BJ (cell line): Measurements from ENCODE around the gene PIRT. TPM values are rescaled to one million over a fixed set of nuclear protein-coding genes. Genes with fewer than 3 reads are reported as not detected.

Experiments
- CTCF ChIA-PET: fragments of 350-600 bp; formaldehyde crosslinking; extraction: SDS; loops from one replicate; lab custom pipeline; 2021; ENCODE audit warnings: antibody characterized with exemption, inconsistent platforms; lab: Yijun Ruan, JAX
- POLR2A ChIA-PET: fragments of 300-600 bp; sonication (Branson Sonifier 250); formaldehyde crosslinking; extraction: SDS; loops from one replicate; lab custom pipeline; 2021; ENCODE audit warnings: antibody characterized with exemption; lab: Charles Lee
- DNase-seq: peaks from one replicate; pipeline ENCODE4 v3.0.0-alpha.2; 2011; ENCODE audit warnings: low read depth
- H3K27me3 ChIP-seq: 2 replicates; pipeline ENCODE4 v1.6.0; 2011; ENCODE audit warnings: low read length; ENCODE audit not compliant: control insufficient read depth, insufficient read depth
- H3K36me3 ChIP-seq: 2 replicates; pipeline ENCODE4 v1.5.1; 2011; ENCODE audit warnings: low read length; ENCODE audit not compliant: control insufficient read depth, insufficient read depth
- H3K4me3 ChIP-seq: 2 replicates; pipeline ENCODE4 v1.5.1; 2011; ENCODE audit warnings: low read depth, mild to moderate bottlenecking, control low read depth, low read length
- CTCF ChIP-seq: IDR thresholded peaks from 2 replicates; pipeline ENCODE4 v1.5.1; 2011; ENCODE audit warnings: low read depth, mild to moderate bottlenecking, control low read depth, inconsistent platforms, low read length, moderate library complexity; ENCODE audit not compliant: insufficient read depth
- polyA plus RNA-seq: library from polyadenylated mRNA; depleted of rRNA; stranded (reverse); fragments of >200 nt; gene quantifications from 2 replicates; pipeline ENCODE4 v1.2.3, GENCODE V29; 2011; rRNA removed
- small RNA-seq: library from RNA; depleted of rRNA; stranded (forward); fragments of <200 nt; gene quantifications from one replicate; pipeline ENCODE3, GENCODE V24; 2012; ENCODE audit warnings: low replicate concordance, low read depth; ENCODE audit not compliant: insufficient read length

Gene PIRT
- polyA plus RNA-seq, 1 experiment: not detected

GRCh38 chr17:10775058-10775457, 62.8 kb downstream of the PIRT start:
- DNase-seq: no peak
- H3K4me3 ChIP-seq: no peak overlapping the region
- ChIA-PET CTCF (no interaction called here), POLR2A (no interaction called here)
- H3K36me3 ChIP-seq: no peaks in the 10 kb centered on the region
- no peak for TF ChIP-seq CTCF
- H3K27me3 ChIP-seq: no peaks in the 10 kb centered on the region

GRCh38 chr17:10773391-10773790, 64.5 kb downstream of the PIRT start:
- no peak for DNase-seq
- ChIA-PET CTCF (interaction anchor here (0.7 to 1.3 kb wide), 4 partner anchors 8 to 133 kb away, joined by 3 read pairs; no protein-coding TSS in a partner anchor), POLR2A (no interaction called here)
- Histone ChIP-seq H3K36me3 (no peaks in the 10 kb centered on the region), H3K4me3 (no peak overlapping the region), H3K27me3 (no peaks in the 10 kb centered on the region)
- TF ChIP-seq CTCF: no peak

Small RNA genes lying within 50 kb of the gene (small RNA-seq; reads per million reads assigned to genes)
- not detected for gene AC015908.2
- gene RNU6-1065P: not detected
- not detected for gene TMEM238L

Other genes with a start within 250 kb of the PIRT start
- 1.3 and 1.8 TPM in 2 replicates for gene MYH3, start 180.8 kb downstream of the PIRT start, polyA plus RNA-seq
- gene SCO1, start 140.6 kb downstream of the PIRT start, polyA plus RNA-seq: 21.7 and 31.1 TPM in 2 replicates
- 10.8 and 19.7 TPM in 2 replicates for gene ADPRM, start 140.5 kb downstream of the PIRT start, polyA plus RNA-seq
- gene TMEM220, start 108.1 kb downstream of the PIRT start, polyA plus RNA-seq: 12.2 and 20.2 TPM in 2 replicates
- not detected in 2 replicates for gene TMEM238L, start 34.0 kb downstream of the PIRT start, polyA plus RNA-seq